DND-41 (cell line): ENCODE measurements around the gene AR.

ENCODE experiments used
- ATAC-seq: fragments of 200-7000 bp; cut with Tn5 transposase; 3 replicates; pipeline ENCODE4 v1.9.1; 2021; ENCODE audit warnings: low read depth; ENCODE audit not compliant: insufficient read depth
- DNase-seq: peaks from one replicate; pipeline ENCODE4 v3.0.0-alpha.2; 2020
- H2AFZ ChIP-seq: 2 replicates; pipeline ENCODE4 v1.6.0; 2012; ENCODE audit warnings: low read depth, low read length
- H3K27ac ChIP-seq: 2 replicates; pipeline ENCODE4 v1.5.1; 2012; ENCODE audit warnings: low read length, inconsistent platforms
- H3K27me3 ChIP-seq: fragments of 200-600 bp; sonication (generic); 2 replicates; pipeline ENCODE4 v1.6.0; 2012; ENCODE audit warnings: low read length, mild to moderate bottlenecking, inconsistent platforms; ENCODE audit not compliant: insufficient read depth, poor library complexity
- H3K36me3 ChIP-seq: 2 replicates; pipeline ENCODE4 v1.5.1; 2012; ENCODE audit warnings: low read length, inconsistent platforms; ENCODE audit not compliant: insufficient read depth
- H3K4me1 ChIP-seq: 2 replicates; pipeline ENCODE4 v1.5.1; 2012; ENCODE audit warnings: mild to moderate bottlenecking, low read length; ENCODE audit not compliant: insufficient read depth
- H3K4me2 ChIP-seq: 2 replicates; pipeline ENCODE4 v1.6.0; 2012; ENCODE audit warnings: mild to moderate bottlenecking, moderate library complexity, low read length, inconsistent platforms; ENCODE audit not compliant: insufficient read depth
- H3K4me3 ChIP-seq, 2 experiments: fragments of 200-600 bp in 1 of 2; shearing (Covaris generic) in 1 of 2; 2 replicates each; pipeline ENCODE4 v1.5.1; 2012 to 2016; ENCODE audit warnings: inconsistent platforms in 2 of 2, low read length in 2 of 2, mild to moderate bottlenecking in 2 of 2, low read depth in 1 of 2, moderate library complexity in 1 of 2
- H3K79me2 ChIP-seq: 2 replicates; pipeline ENCODE4 v1.6.0; 2012; ENCODE audit warnings: low read length, inconsistent platforms; ENCODE audit not compliant: insufficient read depth
- H3K9ac ChIP-seq: 2 replicates; pipeline ENCODE4 v1.6.0; 2012; ENCODE audit warnings: low read depth, mild to moderate bottlenecking, inconsistent platforms, low read length, moderate library complexity
- H3K9me3 ChIP-seq: 2 replicates; pipeline ENCODE4 v1.5.1; 2012; ENCODE audit warnings: low read length, moderate library complexity, mild to moderate bottlenecking, inconsistent platforms; ENCODE audit not compliant: insufficient read depth, severe bottlenecking
- H4K20me1 ChIP-seq: 2 replicates; pipeline ENCODE4 v1.6.0; 2012; ENCODE audit warnings: low read length; ENCODE audit not compliant: insufficient read depth
- EZH2 ChIP-seq: IDR thresholded peaks from 3 replicates; pipeline ENCODE4 v1.6.1; 2012; ENCODE audit warnings: borderline replicate concordance, low read depth, mild to moderate bottlenecking, moderate library complexity, low read length, inconsistent platforms; ENCODE audit not compliant: severe bottlenecking
- TF ChIP-seq, protein P1 (sequence below): IDR thresholded peaks from 2 replicates; pipeline ENCODE4 v1.5.1; 2012; ENCODE audit warnings: borderline replicate concordance, low read length, moderate library complexity, mild to moderate bottlenecking; ENCODE audit not compliant: poor library complexity, severe bottlenecking; ENCODE audit errors: extremely low read depth

AR gene

DNA sequence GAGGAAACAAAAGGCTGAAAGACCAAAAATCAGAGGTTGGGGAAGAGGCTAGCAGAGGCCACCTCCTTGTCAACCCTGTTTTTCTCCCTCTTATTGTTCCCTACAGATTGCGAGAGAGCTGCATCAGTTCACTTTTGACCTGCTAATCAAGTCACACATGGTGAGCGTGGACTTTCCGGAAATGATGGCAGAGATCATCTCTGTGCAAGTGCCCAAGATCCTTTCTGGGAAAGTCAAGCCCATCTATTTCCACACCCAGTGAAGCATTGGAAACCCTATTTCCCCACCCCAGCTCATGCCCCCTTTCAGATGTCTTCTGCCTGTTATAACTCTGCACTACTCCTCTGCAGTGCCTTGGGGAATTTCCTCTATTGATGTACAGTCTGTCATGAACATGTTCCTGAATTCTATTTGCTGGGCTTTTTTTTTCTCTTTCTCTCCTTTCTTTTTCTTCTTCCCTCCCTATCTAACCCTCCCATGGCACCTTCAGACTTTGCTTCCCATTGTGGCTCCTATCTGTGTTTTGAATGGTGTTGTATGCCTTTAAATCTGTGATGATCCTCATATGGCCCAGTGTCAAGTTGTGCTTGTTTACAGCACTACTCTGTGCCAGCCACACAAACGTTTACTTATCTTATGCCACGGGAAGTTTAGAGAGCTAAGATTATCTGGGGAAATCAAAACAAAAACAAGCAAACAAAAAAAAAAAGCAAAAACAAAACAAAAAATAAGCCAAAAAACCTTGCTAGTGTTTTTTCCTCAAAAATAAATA is 179.9 kb downstream of the AR start:
- Histone ChIP-seq H4K20me1 (no peaks in the 10 kb centered on the region), H2AFZ (no peak overlapping the region), H3K9me3 (no peaks in the 10 kb centered on the region), H3K79me2 (no peaks in the 10 kb centered on the region), H3K36me3 (no peaks in the 10 kb centered on the region), H3K4me1 (no peaks in the 10 kb centered on the region), H3K27ac (no peak overlapping the region), H3K4me3 (no peak overlapping the region), H3K4me2 (no peak overlapping the region), H3K9ac (no peak overlapping the region), H3K27me3 (no peaks in the 10 kb centered on the region)
- ATAC-seq = no peak
- no peak for DNase-seq
- no peak for TF ChIP-seq EZH2
- TF ChIP-seq, protein P1, sequence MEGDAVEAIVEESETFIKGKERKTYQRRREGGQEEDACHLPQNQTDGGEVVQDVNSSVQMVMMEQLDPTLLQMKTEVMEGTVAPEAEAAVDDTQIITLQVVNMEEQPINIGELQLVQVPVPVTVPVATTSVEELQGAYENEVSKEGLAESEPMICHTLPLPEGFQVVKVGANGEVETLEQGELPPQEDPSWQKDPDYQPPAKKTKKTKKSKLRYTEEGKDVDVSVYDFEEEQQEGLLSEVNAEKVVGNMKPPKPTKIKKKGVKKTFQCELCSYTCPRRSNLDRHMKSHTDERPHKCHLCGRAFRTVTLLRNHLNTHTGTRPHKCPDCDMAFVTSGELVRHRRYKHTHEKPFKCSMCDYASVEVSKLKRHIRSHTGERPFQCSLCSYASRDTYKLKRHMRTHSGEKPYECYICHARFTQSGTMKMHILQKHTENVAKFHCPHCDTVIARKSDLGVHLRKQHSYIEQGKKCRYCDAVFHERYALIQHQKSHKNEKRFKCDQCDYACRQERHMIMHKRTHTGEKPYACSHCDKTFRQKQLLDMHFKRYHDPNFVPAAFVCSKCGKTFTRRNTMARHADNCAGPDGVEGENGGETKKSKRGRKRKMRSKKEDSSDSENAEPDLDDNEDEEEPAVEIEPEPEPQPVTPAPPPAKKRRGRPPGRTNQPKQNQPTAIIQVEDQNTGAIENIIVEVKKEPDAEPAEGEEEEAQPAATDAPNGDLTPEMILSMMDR = no peak

DNA sequence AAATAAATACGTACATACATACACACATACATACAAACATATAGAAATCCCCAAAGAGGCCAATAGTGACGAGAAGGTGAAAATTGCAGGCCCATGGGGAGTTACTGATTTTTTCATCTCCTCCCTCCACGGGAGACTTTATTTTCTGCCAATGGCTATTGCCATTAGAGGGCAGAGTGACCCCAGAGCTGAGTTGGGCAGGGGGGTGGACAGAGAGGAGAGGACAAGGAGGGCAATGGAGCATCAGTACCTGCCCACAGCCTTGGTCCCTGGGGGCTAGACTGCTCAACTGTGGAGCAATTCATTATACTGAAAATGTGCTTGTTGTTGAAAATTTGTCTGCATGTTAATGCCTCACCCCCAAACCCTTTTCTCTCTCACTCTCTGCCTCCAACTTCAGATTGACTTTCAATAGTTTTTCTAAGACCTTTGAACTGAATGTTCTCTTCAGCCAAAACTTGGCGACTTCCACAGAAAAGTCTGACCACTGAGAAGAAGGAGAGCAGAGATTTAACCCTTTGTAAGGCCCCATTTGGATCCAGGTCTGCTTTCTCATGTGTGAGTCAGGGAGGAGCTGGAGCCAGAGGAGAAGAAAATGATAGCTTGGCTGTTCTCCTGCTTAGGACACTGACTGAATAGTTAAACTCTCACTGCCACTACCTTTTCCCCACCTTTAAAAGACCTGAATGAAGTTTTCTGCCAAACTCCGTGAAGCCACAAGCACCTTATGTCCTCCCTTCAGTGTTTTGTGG is 180.7 kb downstream of the AR start:
- Histone ChIP-seq H3K27ac (no peak overlapping the region), H3K9me3 (no peaks in the 10 kb centered on the region), H3K36me3 (no peaks in the 10 kb centered on the region), H3K4me1 (no peaks in the 10 kb centered on the region), H3K4me3 (no peak overlapping the region), H4K20me1 (no peaks in the 10 kb centered on the region), H2AFZ (no peak overlapping the region), H3K4me2 (no peak overlapping the region), H3K27me3 (no peaks in the 10 kb centered on the region), H3K9ac (no peak overlapping the region), H3K79me2 (no peaks in the 10 kb centered on the region)
- no peak for TF ChIP-seq EZH2
- TF ChIP-seq, protein P1 = no peak
- ATAC-seq = no peak
- DNase-seq = no peak

DNA sequence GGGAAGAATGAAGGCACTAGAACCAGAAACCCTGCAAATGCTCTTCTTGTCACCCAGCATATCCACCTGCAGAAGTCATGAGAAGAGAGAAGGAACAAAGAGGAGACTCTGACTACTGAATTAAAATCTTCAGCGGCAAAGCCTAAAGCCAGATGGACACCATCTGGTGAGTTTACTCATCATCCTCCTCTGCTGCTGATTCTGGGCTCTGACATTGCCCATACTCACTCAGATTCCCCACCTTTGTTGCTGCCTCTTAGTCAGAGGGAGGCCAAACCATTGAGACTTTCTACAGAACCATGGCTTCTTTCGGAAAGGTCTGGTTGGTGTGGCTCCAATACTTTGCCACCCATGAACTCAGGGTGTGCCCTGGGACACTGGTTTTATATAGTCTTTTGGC is 181.7 kb downstream of the AR start:
- no peaks in the 10 kb centered on the region for H3K27me3 ChIP-seq
- H3K9me3 ChIP-seq = no peaks in the 10 kb centered on the region
- H4K20me1 ChIP-seq = no peaks in the 10 kb centered on the region
- no peaks in the 10 kb centered on the region for H3K36me3 ChIP-seq
- H3K4me3 ChIP-seq = no peak overlapping the region
- no peaks in the 10 kb centered on the region for H3K79me2 ChIP-seq
- no peak overlapping the region for H2AFZ ChIP-seq
- H3K4me2 ChIP-seq = no peak overlapping the region
- no peak for TF ChIP-seq EZH2
- TF ChIP-seq, protein P1 = no peak
- H3K9ac ChIP-seq = no peak overlapping the region
- DNase-seq (no peak), ATAC-seq (no peak)
- H3K27ac ChIP-seq = no peak overlapping the region
- H3K4me1 ChIP-seq = no peaks in the 10 kb centered on the region
